GM23338 (cell line): ENCODE measurements around the gene ORAI2. TPM values are rescaled to one million over a fixed set of nuclear protein-coding genes. Genes with fewer than 3 reads are reported as not detected.

Source experiments
- ATAC-seq: fragments of 200-7000 bp; cut with Tn5 transposase; 3 replicates; pipeline ENCODE4 v1.9.1; 2020
- DNase-seq: peaks from one replicate; pipeline ENCODE4 v3.0.0-alpha.2; 2015; ENCODE audit warnings: low spot score
- H2AFZ ChIP-seq: fragments of 200-600 bp; sonication (generic); 2 replicates; pipeline ENCODE4 v1.8.0; 2016; ENCODE audit warnings: antibody characterized with exemption, mild to moderate bottlenecking, moderate library complexity
- H3F3A ChIP-seq: fragments of 200-600 bp; sonication (generic); replicated peaks from 2 replicates; pipeline ENCODE4 v1.8.0; 2017; ENCODE audit warnings: antibody characterized with exemption, mixed run types, low read depth
- H3K27ac ChIP-seq: fragments of 200-600 bp; sonication (generic); 2 replicates; pipeline ENCODE4 v1.6.1; 2016; ENCODE audit warnings: low read depth
- H3K27me3 ChIP-seq: fragments of 200-600 bp; sonication (generic); 2 replicates; pipeline ENCODE4 v1.8.0; 2016; ENCODE audit warnings: mild to moderate bottlenecking, mixed run types, moderate library complexity; ENCODE audit not compliant: insufficient read depth
- H3K36me3 ChIP-seq: fragments of 200-600 bp; sonication (generic); 2 replicates; pipeline ENCODE4 v1.8.0; 2016; ENCODE audit warnings: mild to moderate bottlenecking; ENCODE audit not compliant: insufficient read depth
- H3K4me1 ChIP-seq: fragments of 200-600 bp; sonication (generic); 2 replicates; pipeline ENCODE4 v1.8.0; 2016; ENCODE audit warnings: mild to moderate bottlenecking, moderate library complexity; ENCODE audit not compliant: insufficient read depth
- H3K4me2 ChIP-seq: fragments of 200-600 bp; sonication (generic); 2 replicates; pipeline ENCODE4 v1.7.1; 2017; ENCODE audit warnings: mixed run types
- H3K4me3 ChIP-seq: fragments of 200-600 bp; sonication (generic); 2 replicates; pipeline ENCODE4 v1.6.1; 2016; ENCODE audit warnings: mixed run types
- H3K79me2 ChIP-seq: fragments of 200-600 bp; sonication (generic); replicated peaks from 2 replicates; pipeline ENCODE4 v1.8.0; 2017; ENCODE audit warnings: mild to moderate bottlenecking; ENCODE audit not compliant: insufficient read depth
- H3K9me2 ChIP-seq: fragments of 200-600 bp; sonication (generic); 2 replicates; pipeline ENCODE4 v1.8.0; 2017; ENCODE audit not compliant: insufficient read depth
- H4K20me1 ChIP-seq: fragments of 200-600 bp; sonication (generic); replicated peaks from 2 replicates; pipeline ENCODE4 v1.8.0; 2017; ENCODE audit warnings: mild to moderate bottlenecking; ENCODE audit not compliant: insufficient read depth
- H3K27ac Mint-ChIP-seq: 2 replicates; pipeline ENCODE4 v1.8.0; 2020; ENCODE audit warnings: inconsistent platforms, mild to moderate bottlenecking, moderate library complexity, mixed read lengths
- H3K27me3 Mint-ChIP-seq: 3 replicates; pipeline ENCODE4 v1.8.0; 2022; ENCODE audit warnings: low read depth, mild to moderate bottlenecking, moderate library complexity, mixed read lengths, inconsistent platforms; ENCODE audit not compliant: insufficient read depth, poor library complexity
- H3K36me3 Mint-ChIP-seq: 3 replicates; pipeline ENCODE4 v1.8.0; 2021; ENCODE audit warnings: low read depth, mild to moderate bottlenecking, inconsistent platforms, moderate library complexity, mixed read lengths
- H3K4me1 Mint-ChIP-seq: 3 replicates; pipeline ENCODE4 v1.8.0; 2020; ENCODE audit warnings: mild to moderate bottlenecking, inconsistent platforms, mixed read lengths
- H3K4me3 Mint-ChIP-seq: 3 replicates; pipeline ENCODE4 v1.8.0; 2021; ENCODE audit warnings: moderate library complexity, mild to moderate bottlenecking, inconsistent platforms, mixed read lengths
- H3K9me3 Mint-ChIP-seq: 3 replicates; pipeline ENCODE4 v1.8.0; 2020; ENCODE audit warnings: moderate library complexity, mild to moderate bottlenecking, inconsistent platforms, mixed read lengths
- CREB1 ChIP-seq: fragments of 250-450 bp; sonication (Bioruptor Pico); IDR thresholded peaks from 2 replicates; pipeline ENCODE4 v1.5.0; 2020; ENCODE audit warnings: low read depth, mild to moderate bottlenecking, moderate library complexity
- CTCF ChIP-seq, 2 experiments: fragments of 200-600 bp in 1 of 2; sonication (generic) in 1 of 2; conservative IDR thresholded peaks; 2 replicates each; pipeline versions ENCODE4 v1.5.1 to v1.6.1; 2016 to 2017; ENCODE audit warnings: antibody characterized with exemption in 2 of 2, low read depth in 2 of 2, mild to moderate bottlenecking in 2 of 2, moderate library complexity in 1 of 2
- EZH2phosphoT487 ChIP-seq: fragments of 200-600 bp; sonication (generic); IDR thresholded peaks from one replicate; pipeline ENCODE4 v1.8.1; 2018; ENCODE audit warnings: antibody characterized with exemption; ENCODE audit not compliant: unreplicated experiment
- JUNB ChIP-seq: IDR thresholded peaks from one replicate; pipeline ENCODE4 v1.6.1; 2016; ENCODE audit warnings: antibody characterized with exemption; ENCODE audit not compliant: unreplicated experiment
- NANOG ChIP-seq: IDR thresholded peaks from 2 replicates; pipeline ENCODE4 v1.6.1; 2016; ENCODE audit warnings: antibody characterized with exemption, borderline replicate concordance
- REST ChIP-seq: IDR thresholded peaks from one replicate; pipeline ENCODE4 v1.6.1; 2018; ENCODE audit warnings: antibody characterized with exemption; ENCODE audit not compliant: unreplicated experiment
- ZNF331 ChIP-seq: fragments of 250-450 bp; sonication (Bioruptor Pico); IDR thresholded peaks from 2 replicates; pipeline ENCODE4 v1.5.0; 2020; ENCODE audit warnings: low read depth, mild to moderate bottlenecking, moderate library complexity
- ZNF462 ChIP-seq: fragments of 250-450 bp; sonication (Bioruptor Pico); IDR thresholded peaks from 2 replicates; pipeline ENCODE4 v1.5.0; 2020; ENCODE audit warnings: mild to moderate bottlenecking, moderate library complexity
- polyA plus RNA-seq: library from polyadenylated mRNA; unstranded; fragments of >200 nt; fragmentation: Nextera tagmentation; extraction: Ambion mirVana; gene quantifications from 2 replicates; pipeline ENCODE4 v1.2.1, GENCODE V29; 2016
- total RNA-seq: library from RNA; depleted of rRNA; stranded (reverse); fragments of >200 nt; shearing (Covaris generic); gene quantifications from 2 replicates; pipeline ENCODE4 v1.2.3, GENCODE V29; 2014

The ORAI2 gene
- total and polyA plus RNA-seq, 2 experiments from 2014 or later, result 6.6 to 33.8 TPM

GRCh38 chr7:102390697-102391484, 42.5 kb upstream of the ORAI2 start:
- H3K27ac Mint-ChIP-seq, result no peak overlapping the region
- Histone ChIP-seq H3K4me1 (no peaks in the 10 kb centered on the region; the same call in 1 of the 2 replicates), H3K27ac (no peak overlapping the region), H3K36me3 (peaks cover 3% of the 10 kb centered on the region; the same call in 1 of the 2 replicates), H3K4me2 (no peak overlapping the region), H3K4me3 (no peak overlapping the region), H2AFZ (no peak overlapping the region), H3K9me2 (no peaks in the 10 kb centered on the region), H3K79me2 (no peaks in the 10 kb centered on the region), H4K20me1 (no peaks in the 10 kb centered on the region; the same call in 1 of the 2 replicates), H3K27me3 (no peaks in the 10 kb centered on the region), H3F3A (0 out of 2 replicates have a peak, but pooled peaks cover 6% of the 10 kb centered on the region)
- H3K27me3 Mint-ChIP-seq, result peaks cover 8% of the 10 kb centered on the region
- H3K36me3 Mint-ChIP-seq, result peaks cover 17% of the 10 kb centered on the region
- peak; percentile 94 for ATAC-seq
- H3K4me1 Mint-ChIP-seq, result peaks cover 6% of the 10 kb centered on the region
- DNase-seq, result peak; percentile 91
- no peaks in the 10 kb centered on the region for H3K9me3 Mint-ChIP-seq
- TF ChIP-seq NANOG, result no peak
- TF ChIP-seq ZNF462 (CRISPR knock-in tag), result no peak
- no peak for TF ChIP-seq CREB1 (CRISPR knock-in tag)
- TF ChIP-seq CTCF (conservative IDR thresholded peaks at IDR 0.05; ENCODE audit: low read depth in 2 of 2), result peak; percentile 89 to 98
- TF ChIP-seq JUNB, result no peak
- no peak for TF ChIP-seq EZH2phosphoT487
- TF ChIP-seq REST, result no peak
- no peak for TF ChIP-seq ZNF331
- no peak overlapping the region for H3K4me3 Mint-ChIP-seq
